Activated T-cell treated with anti-CD3 and anti-CD28 coated beads for 4 hours (primary cell): ENCODE measurements around the gene RFX4.
"Not testable (repeated sequence)": the region's sequence is repeated elsewhere in the genome, so short reads cannot be mapped to it uniquely, and the experiment has no call there.

ENCODE experiments used
- DNase-seq: peaks from one replicate; pipeline ENCODE4 v3.0.0-alpha.2; 2020

Gene RFX4

DNA sequence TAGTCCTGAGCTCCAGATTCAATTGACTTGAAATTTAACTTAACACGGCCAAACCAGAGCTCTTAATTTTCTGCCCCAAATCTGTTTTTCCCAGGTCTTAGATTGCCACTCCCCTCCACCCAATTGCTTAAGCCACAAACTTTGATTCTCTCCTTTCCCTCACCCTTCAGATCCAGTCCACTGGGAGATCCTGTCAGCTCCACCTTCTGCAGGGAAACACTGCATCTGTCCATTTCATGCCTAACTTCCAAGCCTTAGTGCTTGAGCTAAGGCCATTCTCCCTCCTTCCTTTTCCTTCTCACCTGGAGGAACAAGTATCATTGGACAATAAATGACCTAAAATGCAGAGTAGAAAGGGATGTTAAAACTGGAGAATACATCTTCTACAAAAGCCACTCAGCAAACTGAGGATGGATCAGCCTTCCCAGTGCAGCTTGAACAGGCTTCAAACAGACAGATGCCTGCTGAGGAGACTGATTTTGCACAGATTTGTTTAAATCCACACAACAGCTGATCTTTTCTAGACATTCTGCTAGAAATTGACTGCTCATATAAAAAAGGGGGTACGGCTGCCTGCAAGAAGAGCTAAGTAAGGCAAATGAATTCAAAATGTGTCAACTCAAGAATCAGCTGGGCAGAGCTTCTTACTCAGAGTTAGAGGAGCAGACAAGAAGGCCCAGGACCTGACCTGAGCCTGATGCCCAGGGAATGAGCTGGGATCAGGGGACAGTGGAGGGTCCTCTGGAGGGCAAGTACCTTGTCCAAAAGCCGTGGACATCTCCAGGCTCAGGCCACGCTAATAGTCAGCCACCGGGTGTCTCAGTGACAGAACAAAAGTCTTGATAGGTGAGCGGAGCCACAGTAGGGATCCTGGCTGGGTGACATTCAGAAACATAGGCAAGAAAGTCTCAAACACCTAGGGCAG lies 110.4 kb downstream of the RFX4 start:
- DNase-seq, result no peak

DNA sequence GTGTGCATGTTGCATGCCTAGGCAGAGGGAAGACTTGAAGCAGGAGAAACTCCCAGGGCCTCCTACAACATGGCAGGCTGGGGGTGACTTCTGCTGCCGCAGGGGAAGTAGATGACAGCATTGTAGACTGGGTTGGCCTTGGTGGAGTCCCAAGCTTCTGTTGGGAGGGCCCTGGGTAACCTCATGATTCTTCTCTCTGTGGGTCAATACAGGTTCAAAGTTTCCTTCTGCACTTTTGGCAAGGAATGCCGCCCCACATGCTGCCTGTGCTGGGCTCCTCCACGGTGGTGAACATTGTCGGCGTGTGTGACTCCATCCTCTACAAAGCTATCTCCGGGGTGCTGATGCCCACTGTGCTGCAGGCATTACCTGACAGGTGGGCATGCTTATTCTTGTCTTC lies 113.3 kb downstream of the RFX4 start:
- DNase-seq, result no peak

- DNase-seq, result no peak
These were observed 114.0 kb downstream of the RFX4 start for GRCh38 chr12:106696681-106697417.

DNA sequence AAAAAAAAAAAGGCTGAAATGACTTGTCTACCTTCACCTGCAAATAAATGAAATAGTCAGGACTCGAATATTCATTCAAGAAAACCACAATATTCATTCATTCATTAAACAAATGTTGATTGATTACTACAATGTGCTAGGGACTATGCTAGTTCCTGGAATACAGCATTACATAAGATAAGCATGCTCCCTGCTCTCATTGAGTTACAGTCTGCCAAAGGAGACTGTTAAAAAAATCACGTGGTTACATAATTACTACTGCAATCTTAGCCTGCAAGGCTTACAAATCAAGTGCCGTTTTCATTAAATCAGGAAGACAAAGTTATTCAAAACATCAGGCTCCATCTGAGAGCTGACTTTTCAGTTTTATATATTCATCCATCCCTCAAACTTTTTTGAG lies 121.3 kb downstream of the RFX4 start:
- no peak for DNase-seq

- DNase-seq, result no peak
These were observed 123.2 kb downstream of the RFX4 start for GRCh38 chr12:106705971-106706370.

- no peak for DNase-seq
These were observed 126.3 kb downstream of the RFX4 start for GRCh38 chr12:106709068-106709511.

GRCh38 chr12:106710143-106710893 lies 127.5 kb downstream of the RFX4 start:
- no peak for DNase-seq

DNA sequence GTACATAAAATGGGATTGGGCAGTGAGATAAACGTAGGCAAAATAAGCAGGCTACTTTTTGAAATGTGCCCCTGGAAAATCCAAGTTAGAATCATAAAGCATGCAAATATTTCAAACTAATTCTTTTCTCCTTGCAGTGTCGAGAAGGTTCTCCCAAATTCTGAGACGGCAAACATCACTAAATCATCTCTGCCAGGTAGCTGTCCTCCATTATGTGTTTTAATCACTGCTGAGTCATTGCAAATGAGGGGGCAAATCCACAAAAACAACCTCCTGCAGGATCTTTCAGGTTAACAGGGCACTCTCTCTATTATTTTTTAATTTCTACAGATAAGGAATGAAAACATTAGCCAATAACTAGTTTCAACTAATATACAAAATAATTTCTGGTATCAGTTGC lies 128.5 kb downstream of the RFX4 start:
- DNase-seq, result no peak

DNA sequence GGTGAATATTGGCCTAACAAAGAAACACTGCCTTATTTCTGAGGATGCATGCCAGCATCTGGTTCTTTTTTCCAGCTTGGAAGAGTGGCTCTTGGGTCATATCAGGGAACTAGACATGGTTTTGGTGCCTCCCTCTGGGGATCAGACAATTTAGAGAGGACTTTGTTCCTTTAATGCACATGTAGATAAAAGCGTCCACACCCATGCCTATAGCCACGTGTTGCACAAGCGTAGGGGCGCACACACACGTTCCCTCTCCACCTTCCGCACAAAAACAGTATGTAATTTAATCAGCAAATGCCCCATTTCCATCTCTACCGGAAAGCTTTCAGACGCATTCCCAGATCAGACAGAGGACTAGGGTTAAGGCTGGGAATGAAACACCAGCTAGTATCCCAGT lies 130.0 kb downstream of the RFX4 start:
- DNase-seq, result no peak

GRCh38 chr12:106714926-106715325 lies 132.1 kb downstream of the RFX4 start:
- no peak for DNase-seq

DNA sequence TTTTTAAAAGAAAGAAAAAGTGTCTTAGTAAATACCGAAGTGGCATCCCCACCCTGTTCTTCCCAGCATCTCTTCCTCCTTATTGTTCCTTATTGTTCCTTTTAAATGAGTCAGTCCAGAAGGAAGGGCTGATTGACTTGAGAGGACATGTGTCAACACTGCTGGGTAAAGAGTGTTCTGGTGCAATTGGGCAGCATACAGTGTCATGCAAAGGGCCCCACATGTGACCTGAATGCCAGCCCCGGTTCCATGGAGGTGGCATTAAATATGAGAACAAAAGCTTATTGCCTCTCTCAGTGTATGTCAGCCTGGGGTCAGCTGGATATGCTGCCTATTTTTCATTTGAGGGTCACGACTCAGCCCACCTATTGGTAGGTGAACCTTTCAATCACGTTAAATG lies 132.8 kb downstream of the RFX4 start:
- no peak for DNase-seq

GRCh38 chr12:106717673-106718072 lies 134.9 kb downstream of the RFX4 start:
- no peak for DNase-seq

- DNase-seq, result no peak
These were observed 137.1 kb downstream of the RFX4 start for GRCh38 chr12:106719879-106720278.

GRCh38 chr12:106720696-106721095 lies 137.9 kb downstream of the RFX4 start:
- no peak for DNase-seq

GRCh38 chr12:106721915-106722314 lies 139.1 kb downstream of the RFX4 start:
- no peak for DNase-seq

- no peak for DNase-seq
These were observed 140.0 kb downstream of the RFX4 start for GRCh38 chr12:106722837-106723236.

DNA sequence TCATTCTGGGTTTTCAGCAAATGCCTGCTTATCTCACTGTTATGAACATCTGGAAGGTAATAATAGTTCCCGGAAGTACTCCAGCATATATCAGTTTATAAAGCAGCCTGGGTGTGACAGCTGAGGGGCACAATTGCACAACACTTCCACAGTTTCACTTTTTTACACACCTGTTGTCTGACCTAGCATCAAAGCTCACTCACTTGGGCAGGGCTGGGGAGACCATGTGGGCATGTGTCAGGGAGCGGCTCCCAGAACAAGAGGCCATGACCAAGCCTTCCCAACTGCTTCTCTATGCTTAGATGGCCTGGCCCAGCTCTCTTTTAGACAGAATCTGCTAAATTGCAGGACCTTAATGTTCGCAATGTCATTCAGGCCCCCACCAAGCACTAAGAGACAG lies 140.6 kb downstream of the RFX4 start:
- DNase-seq, result no peak

DNA sequence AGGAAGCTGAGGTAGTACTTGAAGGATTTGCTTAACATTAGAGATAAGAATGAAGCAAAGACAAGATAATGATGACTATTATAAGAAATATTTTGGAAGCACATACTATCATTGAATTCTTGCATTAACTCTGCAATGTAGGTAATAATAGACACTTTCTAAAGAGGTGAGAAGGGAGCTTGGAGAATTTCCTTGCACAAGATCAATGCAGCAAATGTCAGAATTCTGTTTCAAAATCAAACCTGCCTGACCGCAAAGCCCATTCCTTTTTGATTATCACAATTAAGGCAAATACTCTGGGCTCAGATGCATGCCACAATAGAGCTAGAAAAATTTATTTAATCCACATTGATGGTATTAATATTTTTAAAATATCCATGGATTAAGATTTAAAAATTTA lies 141.3 kb downstream of the RFX4 start:
- no peak for DNase-seq

DNA sequence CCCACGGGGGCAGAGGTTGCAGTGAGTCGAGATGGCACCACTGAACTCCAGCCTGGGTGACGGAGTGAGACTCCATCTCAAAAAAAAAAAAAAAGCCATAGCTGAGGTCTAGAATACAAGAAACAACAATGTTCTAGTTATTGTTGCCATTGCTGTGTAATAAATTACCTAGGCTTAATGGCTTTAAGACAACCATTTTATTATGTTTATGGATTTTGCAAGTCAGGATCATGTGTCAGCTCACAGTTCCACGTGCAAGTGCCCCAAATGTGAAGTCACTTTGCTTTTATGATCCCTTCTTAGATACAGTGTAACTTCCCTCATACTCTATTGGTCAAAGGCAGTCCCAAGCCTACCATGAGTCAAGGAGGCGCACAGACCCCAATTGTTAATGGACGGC lies 142.1 kb downstream of the RFX4 start:
- no peak for DNase-seq

DNA sequence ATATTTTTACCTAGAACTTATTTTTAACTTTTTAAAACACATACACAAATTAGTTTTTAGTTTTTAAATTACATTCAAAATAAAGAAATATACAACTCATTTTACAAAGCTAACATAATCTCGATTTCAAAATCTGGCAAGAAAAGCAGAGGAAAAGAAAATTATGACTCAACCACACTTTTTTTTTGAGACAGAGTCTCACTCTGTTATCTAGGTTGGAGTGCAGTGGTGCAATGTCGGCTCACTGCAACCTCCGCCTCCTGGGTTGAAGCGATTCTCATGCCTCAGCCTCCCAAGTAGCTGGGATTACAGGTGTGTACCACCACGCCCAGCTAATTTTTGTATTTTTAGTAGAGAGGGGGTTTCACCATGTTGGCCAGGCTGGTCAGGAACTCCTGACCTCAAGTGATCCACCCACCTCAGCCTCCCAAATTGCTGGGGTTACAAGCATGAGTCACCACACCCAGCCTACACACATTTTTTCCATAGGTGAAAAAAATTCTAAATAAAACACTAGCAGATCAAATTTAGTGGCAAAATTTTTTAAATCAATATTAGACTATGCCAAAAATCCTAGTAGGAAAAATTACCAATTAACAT lies 143.9 kb downstream of the RFX4 start:
- DNase-seq, result not testable (repeated sequence)

GRCh38 chr12:106729611-106730010 lies 146.8 kb downstream of the RFX4 start:
- no peak for DNase-seq

DNA sequence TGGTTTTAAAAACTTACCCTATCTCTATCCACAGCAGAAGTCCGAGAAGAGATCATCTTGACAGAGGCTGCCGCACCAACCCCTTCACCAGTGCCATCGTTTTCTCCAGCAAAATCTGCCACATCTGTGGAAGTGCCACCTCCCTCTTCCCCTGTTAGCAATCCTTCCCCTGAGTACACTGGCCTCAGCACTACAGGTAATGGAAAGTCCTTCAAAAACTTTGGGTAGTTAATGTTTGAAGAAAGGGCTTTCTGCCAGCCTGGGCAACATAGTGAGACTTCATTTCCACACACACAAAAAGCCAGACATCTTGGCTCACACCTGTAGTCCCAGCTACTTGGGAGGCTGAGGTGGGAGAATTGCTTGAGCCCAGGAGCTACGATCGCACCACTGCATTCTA lies 150.1 kb downstream of the RFX4 start:
- no peak for DNase-seq

- DNase-seq, result no peak
These were observed 150.9 kb downstream of the RFX4 start for GRCh38 chr12:106733660-106734059.
